HG03460 (cell line): ENCODE results near the gene AGXT.

Experiments
- ATAC-seq: cut with Tn5 transposase; IDR thresholded peaks from one replicate; pipeline ENCODE4 v1.9.1; 2021; ENCODE audit not compliant: unreplicated experiment

The AGXT gene

GRCh38 chr2:240925191-240925567, 56.6 kb downstream of the AGXT start:
- no peak for ATAC-seq

DNA sequence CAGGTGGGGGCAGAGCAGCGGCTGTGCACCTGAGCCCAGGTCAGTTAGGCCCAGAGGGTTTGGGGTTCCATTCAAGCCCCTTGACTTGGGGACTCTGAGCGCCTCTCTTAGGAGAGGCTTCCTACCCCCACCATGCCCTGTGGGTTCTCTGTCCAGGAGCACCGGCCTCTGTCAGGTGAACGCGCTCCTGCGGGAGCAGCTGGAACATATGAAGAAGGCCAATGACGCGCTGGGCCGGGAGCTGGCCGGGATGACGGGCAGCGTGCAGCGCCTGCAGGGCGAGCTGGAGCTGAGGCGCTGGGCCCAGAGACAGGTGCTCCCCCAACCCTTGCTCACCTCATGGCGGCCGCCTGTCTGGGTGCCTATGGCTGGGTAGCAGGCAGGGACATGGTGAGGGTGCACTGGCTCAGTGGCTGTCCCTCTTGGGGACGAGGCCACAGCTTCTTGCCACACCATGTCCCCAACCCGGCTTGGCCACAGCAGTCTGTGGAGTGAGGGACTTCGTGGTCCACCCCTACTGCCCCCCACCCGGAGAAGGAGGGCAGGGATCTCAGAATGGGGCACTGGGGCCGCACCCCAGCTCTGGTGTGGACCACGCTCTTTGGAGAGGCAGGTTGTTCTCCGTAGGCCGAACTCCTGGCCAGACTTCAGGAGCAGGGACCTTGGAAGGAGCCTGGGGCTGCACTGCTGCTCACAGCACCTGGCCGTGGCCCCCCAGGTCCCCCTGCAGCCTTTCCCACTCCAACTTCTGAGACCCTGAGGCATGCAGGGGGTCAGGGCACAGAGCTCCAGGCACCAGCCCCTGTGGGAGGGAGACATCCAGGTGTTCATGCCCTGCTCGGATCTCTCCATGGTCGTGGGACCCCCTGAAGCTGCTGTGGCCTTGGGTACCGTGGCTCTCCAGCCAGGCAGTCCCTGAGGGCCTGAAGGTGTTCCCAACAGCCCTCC, 57.2 kb downstream of the AGXT start:
- no peak for ATAC-seq

- ATAC-seq: no peak
Observed at GRCh38 chr2:240926516-240927389, 58.1 kb downstream of the AGXT start.

DNA sequence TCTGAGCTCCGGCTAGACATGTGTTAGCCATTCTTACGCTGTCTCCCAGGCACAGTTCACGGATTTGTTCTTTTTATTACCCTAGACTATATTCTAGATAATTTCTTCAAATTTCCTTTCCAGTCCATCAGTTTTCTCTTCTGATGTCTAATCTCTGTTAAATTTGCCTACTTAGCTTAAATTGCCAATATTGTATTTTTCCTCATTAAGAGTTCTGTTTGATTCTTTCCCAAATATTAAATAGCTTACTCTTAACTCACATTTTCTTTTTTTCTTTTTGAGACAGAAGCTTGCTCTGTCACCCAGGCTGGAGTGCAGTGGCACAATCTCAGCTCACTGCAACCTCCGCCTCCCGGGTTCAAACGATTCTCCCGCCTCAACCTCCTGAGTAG, 58.8 kb downstream of the AGXT start:
- ATAC-seq: no peak

DNA sequence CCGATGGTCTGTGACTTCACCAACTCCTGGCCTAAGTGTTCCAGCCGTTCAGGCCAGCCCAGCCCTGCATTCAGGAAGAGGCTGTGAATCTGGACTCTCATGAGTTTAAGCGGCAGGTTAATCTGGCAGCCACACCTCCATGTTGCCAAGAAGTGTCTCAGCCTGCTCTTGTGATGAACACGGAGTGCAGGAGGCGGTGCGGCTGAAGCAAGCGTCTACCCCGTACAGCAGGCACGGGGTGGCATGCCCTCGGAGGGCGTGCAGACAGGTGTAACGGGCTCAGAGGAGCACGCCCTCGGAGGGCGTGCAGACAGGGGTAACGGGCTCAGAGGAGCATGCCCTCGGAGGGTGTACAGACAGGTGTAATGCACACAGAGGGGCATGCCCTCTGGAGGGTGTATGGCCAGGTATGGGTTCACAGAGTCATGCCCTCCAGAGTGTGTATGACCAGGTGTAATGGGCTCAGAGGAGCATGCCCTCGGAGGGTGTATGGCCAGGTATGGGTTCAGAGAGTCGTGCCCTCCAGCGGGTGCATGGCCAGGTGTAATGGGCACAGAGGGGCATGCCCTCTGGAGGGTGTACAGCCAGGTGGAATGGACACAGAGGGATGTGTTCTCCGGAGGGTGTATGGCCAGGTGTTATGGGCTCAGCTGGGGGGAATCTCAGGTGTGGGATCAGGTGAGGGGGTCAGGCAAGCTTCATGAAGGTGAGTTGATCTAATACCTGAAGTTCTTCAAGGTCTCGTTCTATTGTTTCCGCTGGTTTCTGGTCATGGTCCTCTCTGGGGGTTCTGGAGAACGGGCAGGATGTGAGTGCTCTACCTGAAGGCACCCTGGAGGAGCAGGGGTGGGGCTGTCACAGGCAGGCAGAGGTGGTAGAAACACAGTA, 60.1 kb downstream of the AGXT start:
- no peak for ATAC-seq

DNA sequence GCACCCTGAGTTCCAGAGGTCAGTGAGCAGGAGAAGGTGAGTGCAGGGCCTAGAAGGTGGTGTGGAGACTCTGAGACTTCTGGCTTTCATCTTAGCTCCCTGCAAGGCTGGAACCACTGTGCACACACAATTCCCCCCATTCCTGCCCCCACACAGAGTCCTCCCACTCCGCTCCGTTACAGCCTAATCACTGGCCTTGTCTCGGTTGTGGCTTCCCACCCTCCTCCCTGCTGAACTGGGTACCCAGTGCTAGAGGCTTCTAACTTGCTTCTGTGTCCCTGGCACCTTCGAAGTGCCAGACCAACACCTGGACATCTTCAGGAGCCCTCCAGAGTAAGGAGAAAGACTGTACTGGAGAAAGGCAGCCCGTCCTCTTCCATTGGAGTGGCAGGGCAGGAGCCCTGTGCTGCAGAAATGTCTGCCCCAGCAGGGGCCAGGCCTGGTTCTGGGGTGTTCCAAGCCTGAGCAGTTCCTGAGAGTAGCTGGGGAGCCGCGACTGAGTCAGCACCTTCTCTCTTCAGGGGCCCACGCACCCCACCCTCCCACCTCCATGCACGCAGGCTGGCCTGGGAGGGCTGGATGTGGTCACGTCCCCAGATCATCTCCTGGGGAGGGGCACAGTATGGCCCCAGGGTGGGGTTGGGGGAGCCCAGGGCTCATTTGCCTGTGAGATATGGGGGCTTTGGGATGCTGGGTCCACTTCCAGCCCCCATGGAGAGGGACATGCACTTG, 60.9 kb downstream of the AGXT start:
- ATAC-seq: no peak
